ENCODE measurements around the gene FRYL. TPM values are rescaled to one million over a fixed set of nuclear protein-coding genes. Genes with fewer than 3 reads are reported as not detected.

The FRYL gene
- total and polyA plus RNA-seq, 2 of the 13 experiments (the other 11 are each of a cell fraction or from before 2014, with no cell fraction given), result 9.7 to 19.6 TPM

DNA sequence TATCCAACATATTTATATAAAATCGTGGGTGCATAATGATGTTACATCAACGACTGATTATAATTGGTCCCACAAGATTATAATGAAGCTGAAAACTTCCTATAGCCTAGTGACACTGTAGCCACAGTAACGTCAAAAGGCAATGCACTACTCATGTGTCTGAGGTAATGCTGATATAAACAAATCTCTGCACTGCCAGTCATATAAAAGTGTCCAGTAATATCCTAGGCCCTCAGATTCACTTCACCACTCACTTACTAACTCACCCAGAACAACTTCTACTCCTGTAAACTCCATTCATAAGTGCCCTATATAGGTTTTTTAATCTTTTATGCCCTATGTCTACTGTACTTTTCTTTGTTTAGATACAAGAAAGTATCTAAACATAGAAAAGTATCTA is 18.8 kb downstream of the FRYL start:
- peaks cover 41% of the 10 kb centered on the region for H3K79me2 ChIP-seq (ENCODE audit: insufficient read depth, low read length)
- H4K20me1 ChIP-seq (ENCODE audit: insufficient read depth, low read length), result no peaks in the 10 kb centered on the region
- H3K36me3 ChIP-seq (replicated peaks in 1 of 2; ENCODE audit: control insufficient read depth in 1 of 2, insufficient read depth in 2 of 2, low read length in 2 of 2), result no peaks in the 10 kb centered on the region
- FAIRE-seq, result no peak
- no peaks in the 10 kb centered on the region for H3K4me1 ChIP-seq (ENCODE audit: insufficient read depth, low read length)
- ATAC-seq, result no peak
- H3K9me3 ChIP-seq (ENCODE audit: low read length), result no peaks in the 10 kb centered on the region
- no peaks in the 10 kb centered on the region for H3K27me3 ChIP-seq (ENCODE audit: control insufficient read depth in 1 of 2, insufficient read depth in 2 of 2, low read length in 2 of 2)
- in situ Hi-C loops (cut with HindIII; ENCODE audit: extremely low pct_ligation_motif_present, low pct_unique_long_range_greater_than_20kb) (no loop called here), intact Hi-C loops (cut with micrococcal nuclease; ENCODE audit: unreplicated experiment) (no loop called here)
- BruUV-seq (replicated peaks), result no TSS peak
- H3K9ac ChIP-seq (ENCODE audit: insufficient read depth, low read depth, low read length), result no peak overlapping the region
- TF ChIP-seq LCORL (IDR thresholded peaks at IDR 0.05), result no peak
- no peak for TF ChIP-seq LCORL (CRISPR knock-in tag; IDR thresholded peaks at IDR 0.05)
- TF ChIP-seq HMGA1 (CRISPR knock-in tag; conservative IDR thresholded peaks at IDR 0.05), result no peak
- TF ChIP-seq ZFP36L2 (CRISPR knock-in tag; IDR thresholded peaks at IDR 0.05), result no peak
- TF ChIP-seq, protein P1, sequence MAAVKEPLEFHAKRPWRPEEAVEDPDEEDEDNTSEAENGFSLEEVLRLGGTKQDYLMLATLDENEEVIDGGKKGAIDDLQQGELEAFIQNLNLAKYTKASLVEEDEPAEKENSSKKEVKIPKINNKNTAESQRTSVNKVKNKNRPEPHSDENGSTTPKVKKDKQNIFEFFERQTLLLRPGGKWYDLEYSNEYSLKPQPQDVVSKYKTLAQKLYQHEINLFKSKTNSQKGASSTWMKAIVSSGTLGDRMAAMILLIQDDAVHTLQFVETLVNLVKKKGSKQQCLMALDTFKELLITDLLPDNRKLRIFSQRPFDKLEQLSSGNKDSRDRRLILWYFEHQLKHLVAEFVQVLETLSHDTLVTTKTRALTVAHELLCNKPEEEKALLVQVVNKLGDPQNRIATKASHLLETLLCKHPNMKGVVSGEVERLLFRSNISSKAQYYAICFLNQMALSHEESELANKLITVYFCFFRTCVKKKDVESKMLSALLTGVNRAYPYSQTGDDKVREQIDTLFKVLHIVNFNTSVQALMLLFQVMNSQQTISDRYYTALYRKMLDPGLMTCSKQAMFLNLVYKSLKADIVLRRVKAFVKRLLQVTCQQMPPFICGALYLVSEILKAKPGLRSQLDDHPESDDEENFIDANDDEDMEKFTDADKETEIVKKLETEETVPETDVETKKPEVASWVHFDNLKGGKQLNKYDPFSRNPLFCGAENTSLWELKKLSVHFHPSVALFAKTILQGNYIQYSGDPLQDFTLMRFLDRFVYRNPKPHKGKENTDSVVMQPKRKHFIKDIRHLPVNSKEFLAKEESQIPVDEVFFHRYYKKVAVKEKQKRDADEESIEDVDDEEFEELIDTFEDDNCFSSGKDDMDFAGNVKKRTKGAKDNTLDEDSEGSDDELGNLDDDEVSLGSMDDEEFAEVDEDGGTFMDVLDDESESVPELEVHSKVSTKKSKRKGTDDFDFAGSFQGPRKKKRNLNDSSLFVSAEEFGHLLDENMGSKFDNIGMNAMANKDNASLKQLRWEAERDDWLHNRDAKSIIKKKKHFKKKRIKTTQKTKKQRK (IDR thresholded peaks at IDR 0.05; ENCODE audit: low read length), result no peak
- no peak for TF ChIP-seq RARA (CRISPR knock-in tag; IDR thresholded peaks at IDR 0.05)
- no peak for TF ChIP-seq GATA4 (IDR thresholded peaks at IDR 0.05; ENCODE audit: borderline replicate concordance, low read depth)
- TF ChIP-seq SRF (IDR thresholded peaks at IDR 0.05; ENCODE audit: low read depth, low read length), result no peak
- TF ChIP-seq FIP1L1 (IDR thresholded peaks at IDR 0.05; ENCODE audit: borderline replicate concordance, insufficient read depth, low read depth, low read length), result no peak
- no peak for TF ChIP-seq ZNF3 (CRISPR knock-in tag; IDR thresholded peaks at IDR 0.05)
- TF ChIP-seq, protein P2, sequence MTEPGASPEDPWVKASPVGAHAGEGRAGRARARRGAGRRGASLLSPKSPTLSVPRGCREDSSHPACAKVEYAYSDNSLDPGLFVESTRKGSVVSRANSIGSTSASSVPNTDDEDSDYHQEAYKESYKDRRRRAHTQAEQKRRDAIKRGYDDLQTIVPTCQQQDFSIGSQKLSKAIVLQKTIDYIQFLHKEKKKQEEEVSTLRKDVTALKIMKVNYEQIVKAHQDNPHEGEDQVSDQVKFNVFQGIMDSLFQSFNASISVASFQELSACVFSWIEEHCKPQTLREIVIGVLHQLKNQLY (CRISPR knock-in tag; IDR thresholded peaks at IDR 0.05), result no peak
- TF ChIP-seq CAMTA2 (CRISPR knock-in tag; IDR thresholded peaks at IDR 0.05; ENCODE audit: borderline replicate concordance), result no peak
- TF ChIP-seq ATAD3A (CRISPR knock-in tag; IDR thresholded peaks at IDR 0.05), result no peak
- TF ChIP-seq ZNF235 (CRISPR knock-in tag; IDR thresholded peaks at IDR 0.05; ENCODE audit: borderline replicate concordance), result no peak
- TF ChIP-seq, protein P3, sequence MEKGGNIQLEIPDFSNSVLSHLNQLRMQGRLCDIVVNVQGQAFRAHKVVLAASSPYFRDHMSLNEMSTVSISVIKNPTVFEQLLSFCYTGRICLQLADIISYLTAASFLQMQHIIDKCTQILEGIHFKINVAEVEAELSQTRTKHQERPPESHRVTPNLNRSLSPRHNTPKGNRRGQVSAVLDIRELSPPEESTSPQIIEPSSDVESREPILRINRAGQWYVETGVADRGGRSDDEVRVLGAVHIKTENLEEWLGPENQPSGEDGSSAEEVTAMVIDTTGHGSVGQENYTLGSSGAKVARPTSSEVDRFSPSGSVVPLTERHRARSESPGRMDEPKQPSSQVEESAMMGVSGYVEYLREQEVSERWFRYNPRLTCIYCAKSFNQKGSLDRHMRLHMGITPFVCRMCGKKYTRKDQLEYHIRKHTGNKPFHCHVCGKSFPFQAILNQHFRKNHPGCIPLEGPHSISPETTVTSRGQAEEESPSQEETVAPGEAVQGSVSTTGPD (CRISPR knock-in tag; IDR thresholded peaks at IDR 0.05), result no peak
- no peak for TF ChIP-seq ZNF432 (CRISPR knock-in tag; IDR thresholded peaks at IDR 0.05; ENCODE audit: borderline replicate concordance)
- TF ChIP-seq TMF1 (CRISPR knock-in tag; IDR thresholded peaks at IDR 0.05; ENCODE audit: low read depth), result no peak
- TF ChIP-seq, protein P4, sequence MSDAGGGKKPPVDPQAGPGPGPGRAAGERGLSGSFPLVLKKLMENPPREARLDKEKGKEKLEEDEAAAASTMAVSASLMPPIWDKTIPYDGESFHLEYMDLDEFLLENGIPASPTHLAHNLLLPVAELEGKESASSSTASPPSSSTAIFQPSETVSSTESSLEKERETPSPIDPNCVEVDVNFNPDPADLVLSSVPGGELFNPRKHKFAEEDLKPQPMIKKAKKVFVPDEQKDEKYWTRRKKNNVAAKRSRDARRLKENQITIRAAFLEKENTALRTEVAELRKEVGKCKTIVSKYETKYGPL (CRISPR knock-in tag; IDR thresholded peaks at IDR 0.05), result no peak
- no peak for TF ChIP-seq ZNF333 (CRISPR knock-in tag; IDR thresholded peaks at IDR 0.05; ENCODE audit: borderline replicate concordance)
- no peak overlapping the region for H2AFZ ChIP-seq (ENCODE audit: low read length)
- H3K4me2 ChIP-seq (ENCODE audit: low read depth, low read length), result no peak overlapping the region
- no peak for DNase-seq (ENCODE audit: low spot score)
- H3K4me3 ChIP-seq (replicated peaks in 1 of 3; ENCODE audit: insufficient read depth in 1 of 3, low read depth in 2 of 3, low read length in 3 of 3), result no peak overlapping the region
- ChIA-PET POLR2A (no interaction called here), CTCF (ENCODE audit: low intra/inter-chr PET ratio, low total read pairs) (no interaction called here)
- 91% methylated on average over 3 of the region's 3 CpGs for WGBS (ENCODE audit: low lambda C conversion rate)
- no peak overlapping the region for H3K27ac ChIP-seq (ENCODE audit: extremely low read length, insufficient read depth, low read length)

Measured in HepG2 (cell line).